ENCODE results near the gene RPS19BP1. TPM values are rescaled to one million over a fixed set of nuclear protein-coding genes. Genes with fewer than 3 reads are reported as not detected.
A peak's percentile ranks its signal among the peaks of the same experiment; 100 is the strongest.

Gene RPS19BP1
- total RNA-seq, 2 donors from 2014 or later = 65.5 to 70.3 TPM

- peak; percentile 73 for DNase-seq
- no peaks in the 10 kb centered on the region for H3K36me3 ChIP-seq (ENCODE audit: control insufficient read depth, insufficient read depth, low read length)
- H3K27me3 Mint-ChIP-seq (ENCODE audit: insufficient read depth) = peaks cover 53% of the 10 kb centered on the region
- peak overlapping the region; percentile 58 for H3K4me3 ChIP-seq (ENCODE audit: low read length)
- H3K4me1 Mint-ChIP-seq = peaks cover 19% of the 10 kb centered on the region
- no peak for TF ChIP-seq CTCF (conservative IDR thresholded peaks at IDR 0.05)
- WGBS, 2 experiments (ENCODE audit: insufficient coverage in 1 of 2, insufficient read length in 1 of 2) = 11 to 17% methylated on average over 3 to 34 of the region's 34 CpGs
- H3K27ac ChIP-seq (ENCODE audit: low read depth, low read length) = no peak overlapping the region
- peaks cover 3% of the 10 kb centered on the region for H3K4me1 ChIP-seq (ENCODE audit: control insufficient read depth, insufficient read depth, low read length)
- no peak overlapping the region for H3K27ac Mint-ChIP-seq
- no peaks in the 10 kb centered on the region for H3K9me3 Mint-ChIP-seq
- H3K27me3 ChIP-seq (ENCODE audit: control insufficient read depth, insufficient read depth, low read length, poor library complexity, severe bottlenecking) = peaks cover 51% of the 10 kb centered on the region
- H3K36me3 Mint-ChIP-seq (ENCODE audit: low read depth) = no peaks in the 10 kb centered on the region
- H3K9ac ChIP-seq (ENCODE audit: extremely low read depth, low read length, poor library complexity, severe bottlenecking) = no peak overlapping the region
- H3K9me3 ChIP-seq (ENCODE audit: control insufficient read depth, low read length) = no peaks in the 10 kb centered on the region
- peak overlapping the region; percentile 53 for H3K4me3 Mint-ChIP-seq
These were observed 25.7 kb upstream of the RPS19BP1 start for GRCh38 chr22:39558254-39558727.

GRCh38 chr22:39556970-39557841, 24.7 kb upstream of the RPS19BP1 start:
- Mint-ChIP-seq H3K36me3 (ENCODE audit: low read depth) (no peaks in the 10 kb centered on the region), H3K9me3 (no peaks in the 10 kb centered on the region), H3K27ac (no peak overlapping the region), H3K4me1 (peaks cover 19% of the 10 kb centered on the region), H3K4me3 (peak overlapping the region; percentile 49), H3K27me3 (ENCODE audit: insufficient read depth) (peaks cover 60% of the 10 kb centered on the region)
- Histone ChIP-seq H3K9me3 (ENCODE audit: control insufficient read depth, low read length) (no peaks in the 10 kb centered on the region), H3K4me3 (ENCODE audit: low read length) (peak overlapping the region; percentile 56), H3K9ac (ENCODE audit: extremely low read depth, low read length, poor library complexity, severe bottlenecking) (no peak overlapping the region), H3K27me3 (ENCODE audit: control insufficient read depth, insufficient read depth, low read length, poor library complexity, severe bottlenecking) (peaks cover 47% of the 10 kb centered on the region), H3K27ac (ENCODE audit: low read depth, low read length) (no peak overlapping the region), H3K4me1 (ENCODE audit: control insufficient read depth, insufficient read depth, low read length) (peaks cover 3% of the 10 kb centered on the region), H3K36me3 (ENCODE audit: control insufficient read depth, insufficient read depth, low read length) (no peaks in the 10 kb centered on the region)
- peak; percentile 66 for DNase-seq
- WGBS, 2 experiments (ENCODE audit: insufficient coverage in 1 of 2, insufficient read length in 1 of 2) = 8 to 59% methylated on average over 6 to 72 of the region's 72 CpGs
- no peak for TF ChIP-seq CTCF (conservative IDR thresholded peaks at IDR 0.05)

- H3K27me3 Mint-ChIP-seq (ENCODE audit: insufficient read depth) = peaks cover 53% of the 10 kb centered on the region
- H3K9me3 ChIP-seq (ENCODE audit: control insufficient read depth, low read length) = no peaks in the 10 kb centered on the region
- 60 to 75% methylated on average over 1 to 3 of the region's 3 CpGs for WGBS, 2 experiments (ENCODE audit: insufficient coverage in 1 of 2, insufficient read length in 1 of 2)
These were observed 21.6 kb upstream of the RPS19BP1 start for GRCh38 chr22:39554151-39554550.

More at GRCh38 chr22:39554151-39554550, 21.6 kb upstream of the RPS19BP1 start:
- Mint-ChIP-seq H3K27ac (no peak overlapping the region), H3K9me3 (no peaks in the 10 kb centered on the region), H3K36me3 (ENCODE audit: low read depth) (no peaks in the 10 kb centered on the region), H3K4me1 (peaks cover 19% of the 10 kb centered on the region), H3K4me3 (no peak overlapping the region)
- DNase-seq = no peak
- H3K4me1 ChIP-seq (ENCODE audit: control insufficient read depth, insufficient read depth, low read length) = peaks cover under 1% of the 10 kb centered on the region
- no peaks in the 10 kb centered on the region for H3K36me3 ChIP-seq (ENCODE audit: control insufficient read depth, insufficient read depth, low read length)
- TF ChIP-seq CTCF (conservative IDR thresholded peaks at IDR 0.05) = no peak
- no peak overlapping the region for H3K9ac ChIP-seq (ENCODE audit: extremely low read depth, low read length, poor library complexity, severe bottlenecking)
- H3K27ac ChIP-seq (ENCODE audit: low read depth, low read length) = no peak overlapping the region
- H3K4me3 ChIP-seq (ENCODE audit: low read length) = no peak overlapping the region
- H3K27me3 ChIP-seq (ENCODE audit: control insufficient read depth, insufficient read depth, low read length, poor library complexity, severe bottlenecking) = peaks cover 32% of the 10 kb centered on the region
